Activated naive CD8-positive, alpha-beta T cell treated with anti-CD3 and anti-CD28 coated beads for 36 hours (primary cell): Measurements from ENCODE around the gene SLC10A2. TPM values are rescaled to one million over a fixed set of nuclear protein-coding genes. Genes with fewer than 3 reads are reported as not detected.

Experiments used
- DNase-seq: peaks from one replicate; pipeline ENCODE4 v3.0.0; 2021
- H3K27ac Mint-ChIP-seq: one replicate; pipeline ENCODE4 v1.8.0; 2022; ENCODE audit warnings: mild to moderate bottlenecking, moderate library complexity, mixed read lengths
- H3K27me3 Mint-ChIP-seq: one replicate; pipeline ENCODE4 v1.8.0; 2022; ENCODE audit warnings: mild to moderate bottlenecking, mixed read lengths
- H3K36me3 Mint-ChIP-seq: one replicate; pipeline ENCODE4 v1.8.0; 2021; ENCODE audit warnings: mild to moderate bottlenecking, mixed read lengths
- H3K4me1 Mint-ChIP-seq: one replicate; pipeline ENCODE4 v1.8.0; 2021; ENCODE audit warnings: mixed read lengths
- H3K4me3 Mint-ChIP-seq: one replicate; pipeline ENCODE4 v1.8.0; 2022; ENCODE audit warnings: mild to moderate bottlenecking, moderate library complexity, mixed read lengths
- H3K9me3 Mint-ChIP-seq: one replicate; pipeline ENCODE4 v1.8.0; 2022; ENCODE audit warnings: mixed read lengths
- total RNA-seq, 2 experiments: library from RNA; stranded (reverse); gene quantifications; one replicate each; pipeline ENCODE4 v1.2.3, GENCODE V29; 2021

The SLC10A2 gene
- total RNA-seq, 2 experiments from 2014 or later, result not detected

DNA sequence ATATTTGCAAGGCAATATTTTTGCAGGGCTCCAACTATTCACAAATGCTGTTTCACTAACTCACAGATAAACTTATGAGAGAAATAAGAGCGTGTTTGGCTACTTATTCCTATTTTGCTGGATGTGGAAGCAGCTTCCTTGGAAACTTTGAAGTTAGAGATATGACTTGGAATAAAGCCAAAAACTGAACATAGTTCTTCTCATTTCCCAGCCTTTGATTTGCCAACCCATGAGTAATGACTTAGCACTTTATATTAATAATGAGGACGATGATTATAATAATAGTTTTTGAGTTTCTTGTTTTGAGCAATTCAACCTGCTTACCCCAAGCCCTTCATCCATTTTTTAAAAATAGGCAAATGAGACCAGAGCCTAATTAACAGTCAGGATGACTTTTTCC lies 47.7 kb downstream of the SLC10A2 start:
- H3K27me3 Mint-ChIP-seq, result no peaks in the 10 kb centered on the region
- H3K36me3 Mint-ChIP-seq, result no peaks in the 10 kb centered on the region
- no peak overlapping the region for H3K27ac Mint-ChIP-seq
- no peak overlapping the region for H3K4me3 Mint-ChIP-seq
- no peaks in the 10 kb centered on the region for H3K4me1 Mint-ChIP-seq
- no peaks in the 10 kb centered on the region for H3K9me3 Mint-ChIP-seq
- DNase-seq, result no peak

GRCh38 chr13:103012646-103013045 lies 53.6 kb downstream of the SLC10A2 start:
- Mint-ChIP-seq H3K27me3 (no peaks in the 10 kb centered on the region), H3K4me1 (no peaks in the 10 kb centered on the region), H3K27ac (no peak overlapping the region), H3K4me3 (no peak overlapping the region), H3K36me3 (no peaks in the 10 kb centered on the region), H3K9me3 (no peaks in the 10 kb centered on the region)
- DNase-seq, result no peak

- Mint-ChIP-seq H3K9me3 (no peaks in the 10 kb centered on the region), H3K4me1 (no peaks in the 10 kb centered on the region), H3K27ac (no peak overlapping the region), H3K4me3 (no peak overlapping the region), H3K36me3 (no peaks in the 10 kb centered on the region), H3K27me3 (no peaks in the 10 kb centered on the region)
- DNase-seq, result no peak
Observed at GRCh38 chr13:103009051-103009840, 57.0 kb downstream of the SLC10A2 start.

DNA sequence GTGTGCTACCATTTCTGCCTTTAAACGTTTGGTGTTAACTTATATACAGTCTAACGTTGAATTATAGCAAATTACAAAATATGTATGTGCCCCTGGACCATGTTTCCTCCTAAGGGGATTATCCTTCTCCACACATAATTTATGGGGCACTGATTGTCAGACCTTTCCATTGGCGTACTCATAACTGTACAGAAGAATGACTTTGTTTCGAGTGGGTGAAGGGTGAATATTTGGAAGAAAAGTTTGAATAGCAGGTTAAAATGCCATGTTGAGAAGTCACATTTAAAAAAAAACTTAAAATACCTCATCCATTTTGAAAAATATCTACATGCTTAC lies 58.8 kb downstream of the SLC10A2 start:
- H3K9me3 Mint-ChIP-seq, result no peaks in the 10 kb centered on the region
- no peak overlapping the region for H3K4me3 Mint-ChIP-seq
- no peaks in the 10 kb centered on the region for H3K4me1 Mint-ChIP-seq

GRCh38 chr13:103006641-103007426 lies 59.4 kb downstream of the SLC10A2 start:
- no peak overlapping the region for H3K4me3 Mint-ChIP-seq
- peaks cover 2% of the 10 kb centered on the region for H3K9me3 Mint-ChIP-seq
- H3K4me1 Mint-ChIP-seq, result no peaks in the 10 kb centered on the region
- H3K27ac Mint-ChIP-seq, result no peak overlapping the region
- DNase-seq, result no peak
- H3K36me3 Mint-ChIP-seq, result no peaks in the 10 kb centered on the region
- no peaks in the 10 kb centered on the region for H3K27me3 Mint-ChIP-seq

More for the DNA sequence above, 58.8 kb downstream of the SLC10A2 start:
- Mint-ChIP-seq H3K27me3 (no peaks in the 10 kb centered on the region), H3K36me3 (no peaks in the 10 kb centered on the region), H3K27ac (no peak overlapping the region)
- no peak for DNase-seq

DNA sequence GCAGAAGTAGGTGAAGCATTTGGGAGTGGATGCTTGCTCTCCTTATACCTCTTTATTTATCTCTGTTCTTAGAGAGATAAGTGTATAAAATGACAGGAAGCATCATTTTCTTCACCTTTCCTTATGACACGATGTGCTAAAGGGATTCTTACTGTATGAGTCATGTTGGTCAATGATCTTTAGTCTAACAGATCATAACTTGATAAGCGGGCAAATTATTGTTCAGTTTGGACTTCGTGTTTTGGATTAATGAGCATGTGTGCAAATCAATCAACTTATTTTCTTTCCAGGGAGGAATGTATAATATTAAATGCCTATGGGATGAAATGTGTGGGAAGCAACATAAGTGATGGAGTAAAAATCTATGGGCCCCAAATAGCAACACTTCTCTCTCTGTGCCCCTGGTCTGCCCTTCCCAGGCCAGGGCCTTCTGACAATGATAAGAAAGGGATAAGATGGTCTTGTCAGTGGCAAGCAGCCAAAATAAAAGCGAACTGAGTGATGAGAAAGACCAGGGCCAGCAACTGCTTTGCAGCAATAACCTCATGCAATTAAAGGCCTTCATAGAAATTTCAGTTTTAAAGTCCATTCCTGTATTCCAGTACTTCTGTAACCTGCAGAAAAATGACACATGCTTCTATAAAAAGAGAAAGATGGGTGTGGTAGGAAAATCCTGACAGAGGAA lies 61.4 kb downstream of the SLC10A2 start:
- Mint-ChIP-seq H3K9me3 (peaks cover 2% of the 10 kb centered on the region), H3K36me3 (no peaks in the 10 kb centered on the region), H3K27ac (no peak overlapping the region), H3K27me3 (no peaks in the 10 kb centered on the region), H3K4me1 (no peaks in the 10 kb centered on the region), H3K4me3 (no peak overlapping the region)
- DNase-seq, result no peak

GRCh38 chr13:103003631-103004030 lies 62.6 kb downstream of the SLC10A2 start:
- H3K36me3 Mint-ChIP-seq, result no peaks in the 10 kb centered on the region
- peaks cover 2% of the 10 kb centered on the region for H3K9me3 Mint-ChIP-seq
- no peak overlapping the region for H3K27ac Mint-ChIP-seq
- no peaks in the 10 kb centered on the region for H3K4me1 Mint-ChIP-seq
- DNase-seq, result no peak
- no peak overlapping the region for H3K4me3 Mint-ChIP-seq
- no peaks in the 10 kb centered on the region for H3K27me3 Mint-ChIP-seq

DNA sequence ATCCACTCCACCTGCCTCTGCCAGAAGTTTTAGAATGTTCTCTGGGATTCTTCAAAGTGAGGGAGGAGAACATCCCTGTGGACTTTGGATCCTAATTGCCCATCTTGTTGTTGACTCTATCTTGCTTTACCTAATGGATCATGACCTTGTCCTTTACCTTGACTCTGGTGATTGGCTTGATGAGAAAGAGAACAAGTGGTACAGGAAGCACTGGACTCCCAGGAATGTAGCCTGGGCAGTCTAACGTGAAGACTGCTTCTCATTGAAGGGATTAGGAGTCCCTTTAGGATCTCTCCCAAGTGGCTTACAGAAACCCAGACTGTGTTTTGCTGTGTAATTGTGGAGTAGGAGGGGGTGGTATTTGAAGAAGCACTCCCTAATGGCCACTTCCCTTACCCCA lies 63.9 kb downstream of the SLC10A2 start:
- Mint-ChIP-seq H3K9me3 (peaks cover 2% of the 10 kb centered on the region), H3K27me3 (no peaks in the 10 kb centered on the region), H3K4me1 (no peaks in the 10 kb centered on the region), H3K36me3 (no peaks in the 10 kb centered on the region), H3K4me3 (no peak overlapping the region), H3K27ac (no peak overlapping the region)
- DNase-seq, result no peak

- Mint-ChIP-seq H3K4me3 (no peak overlapping the region), H3K9me3 (peaks cover 2% of the 10 kb centered on the region), H3K4me1 (no peaks in the 10 kb centered on the region), H3K27ac (no peak overlapping the region), H3K36me3 (no peaks in the 10 kb centered on the region), H3K27me3 (no peaks in the 10 kb centered on the region)
- no peak for DNase-seq
Observed at GRCh38 chr13:103000157-103000556, 66.1 kb downstream of the SLC10A2 start.

DNA sequence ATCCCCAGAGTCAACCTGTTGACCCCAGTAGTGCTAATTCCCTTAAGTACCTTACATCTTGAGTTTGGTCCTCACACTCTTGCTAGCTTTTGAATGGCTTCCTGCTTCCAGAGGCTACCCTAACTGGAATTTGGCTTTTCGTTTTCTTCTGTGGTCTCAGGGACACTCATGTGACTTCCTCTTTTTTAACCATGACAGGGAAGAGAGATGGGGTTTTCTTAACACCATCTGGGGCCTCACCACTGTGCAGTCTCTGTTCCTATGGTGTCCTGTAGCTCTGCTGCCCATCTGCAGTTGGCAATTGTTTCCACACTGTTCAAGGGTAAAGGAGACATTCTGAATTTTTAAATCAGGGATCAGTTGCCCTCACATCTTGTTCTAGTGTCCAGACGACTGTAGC lies 66.7 kb downstream of the SLC10A2 start:
- no peaks in the 10 kb centered on the region for H3K4me1 Mint-ChIP-seq
- H3K27me3 Mint-ChIP-seq, result no peaks in the 10 kb centered on the region
- no peak overlapping the region for H3K4me3 Mint-ChIP-seq
- H3K9me3 Mint-ChIP-seq, result peaks cover 2% of the 10 kb centered on the region
- no peak for DNase-seq
- no peaks in the 10 kb centered on the region for H3K36me3 Mint-ChIP-seq
- no peak overlapping the region for H3K27ac Mint-ChIP-seq

Other genes with a start within 250 kb of the SLC10A2 start
- 10 to 100 TPM; 67.4 to 67.5 TPM for gene ERCC5, start 220.4 kb downstream of the SLC10A2 start, total RNA-seq